ENCODE measurements around the gene LLGL2.

LLGL2 gene

DNA sequence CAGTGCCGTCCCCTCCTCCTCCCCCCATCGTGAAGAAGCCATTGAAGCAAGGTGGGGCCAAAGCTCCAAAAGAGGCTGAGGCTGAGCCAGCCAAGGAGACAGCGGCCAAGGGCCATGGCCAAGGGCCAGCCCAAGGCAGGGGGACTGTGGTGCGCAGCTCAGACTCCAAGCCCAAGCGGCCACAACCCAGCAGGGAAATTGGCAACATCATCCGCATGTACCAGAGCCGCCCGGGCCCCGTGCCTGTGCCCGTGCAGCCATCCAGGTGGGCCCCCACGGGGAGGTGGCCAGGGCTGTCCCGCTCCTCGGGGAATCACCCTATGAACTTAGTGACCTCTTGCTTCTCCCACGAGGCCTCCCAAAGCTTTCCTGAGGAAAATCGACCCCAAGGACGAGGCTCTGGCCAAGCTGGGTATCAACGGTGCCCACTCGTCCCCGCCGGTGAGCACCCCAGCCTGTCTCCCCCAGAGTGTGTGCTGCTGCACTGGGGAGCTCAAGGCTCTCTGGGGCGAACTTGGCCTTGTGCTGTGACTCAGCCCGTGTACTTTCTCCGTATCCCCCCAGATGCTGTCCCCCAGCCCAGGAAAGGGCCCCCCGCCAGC, 91.1 kb downstream of the LLGL2 start:
- no peak for DNase-seq

DNA sequence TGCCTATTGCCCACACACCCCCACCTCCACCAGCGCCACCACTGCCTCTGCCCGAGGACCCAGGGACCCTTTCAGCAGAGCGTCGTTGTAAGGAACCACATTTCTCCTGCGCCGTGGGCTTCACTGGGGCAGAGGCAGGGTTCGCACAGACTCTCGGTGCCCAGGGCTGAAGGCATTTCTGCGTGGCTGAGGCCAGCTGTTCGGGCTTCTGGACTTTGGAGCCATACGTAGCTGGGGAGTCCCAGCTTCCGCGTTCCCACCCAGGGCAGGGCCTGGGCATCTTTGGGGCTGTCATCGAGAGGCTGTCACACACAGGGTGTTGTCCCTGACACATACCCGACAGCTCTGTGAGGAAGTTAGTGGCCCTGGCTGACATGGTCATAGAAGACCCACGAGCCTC, 91.7 kb downstream of the LLGL2 start:
- DNase-seq, result no peak

GRCh38 chr17:75617675-75618074, 92.2 kb downstream of the LLGL2 start:
- DNase-seq, result no peak

DNA sequence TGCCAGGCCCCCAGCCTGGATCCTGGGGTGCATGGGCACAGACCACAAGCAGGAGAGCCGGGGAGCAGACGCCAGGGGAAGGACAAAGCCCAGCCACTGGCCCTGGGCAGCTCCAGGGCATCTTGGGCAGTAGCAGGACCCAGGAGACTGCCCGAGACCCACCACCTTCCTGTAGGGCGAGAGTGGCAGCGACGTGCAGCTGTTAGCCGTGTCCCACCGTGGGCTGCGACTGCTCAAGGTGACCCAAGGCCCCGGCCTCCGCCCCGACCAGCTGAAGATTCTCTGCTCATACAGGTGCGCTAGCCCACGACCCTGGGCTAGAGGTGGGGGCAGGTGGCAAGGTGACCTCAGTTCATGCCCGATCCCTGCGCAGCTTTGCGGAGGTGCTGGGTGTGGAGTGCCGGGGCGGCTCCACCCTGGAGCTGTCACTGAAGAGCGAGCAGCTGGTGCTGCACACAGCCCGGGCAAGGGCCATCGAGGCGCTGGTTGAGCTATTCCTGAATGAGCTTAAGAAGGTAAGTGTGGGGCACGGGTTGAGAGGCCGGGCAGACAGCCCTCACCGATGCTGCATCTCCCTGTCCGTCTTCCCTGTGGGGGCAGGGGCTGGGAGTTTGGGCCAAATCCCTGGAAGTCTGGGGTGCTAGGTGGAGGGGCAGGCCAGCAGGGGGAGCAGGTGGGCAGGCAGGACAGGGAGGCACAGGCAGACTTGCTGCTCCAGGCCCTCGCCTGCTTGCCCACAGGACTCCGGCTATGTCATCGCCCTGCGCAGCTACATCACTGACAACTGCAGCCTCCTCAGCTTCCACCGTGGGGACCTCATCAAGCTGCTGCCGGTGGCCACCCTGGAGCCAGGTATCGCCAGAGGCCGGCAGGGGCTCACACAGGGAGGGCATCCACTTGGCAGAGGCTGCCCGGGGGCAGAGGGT, 94.3 kb downstream of the LLGL2 start:
- no peak for DNase-seq

GRCh38 chr17:75621489-75621888, 96.0 kb downstream of the LLGL2 start:
- DNase-seq, result no peak

GRCh38 chr17:75622076-75622475, 96.6 kb downstream of the LLGL2 start:
- DNase-seq, result no peak

DNA sequence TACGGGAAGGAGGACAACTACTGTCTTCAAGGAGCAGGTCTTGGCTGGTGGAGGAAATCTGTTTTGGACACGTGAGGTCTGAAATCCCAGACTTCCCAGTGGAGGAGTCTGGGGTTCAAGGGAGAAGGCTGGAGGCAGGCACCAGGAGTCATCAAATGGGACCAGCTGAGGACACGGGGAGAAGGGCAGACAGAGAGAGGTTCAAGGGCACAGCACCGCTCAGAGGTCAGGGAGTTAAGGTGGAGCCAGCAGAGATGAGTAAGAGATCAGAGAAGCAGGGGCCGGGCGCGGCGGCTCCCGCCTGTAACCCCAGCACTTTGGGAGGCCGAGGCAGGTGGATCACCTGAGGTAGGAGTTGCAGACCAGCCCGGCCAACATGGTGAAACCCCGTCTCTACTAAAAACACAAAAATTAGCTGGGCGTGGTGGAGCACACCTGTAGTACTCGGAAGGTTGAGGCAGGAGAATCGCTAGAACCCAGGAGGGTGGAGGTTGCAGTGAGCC, 97.3 kb downstream of the LLGL2 start:
- DNase-seq, result no peak

GRCh38 chr17:75623386-75623785, 97.9 kb downstream of the LLGL2 start:
- DNase-seq, result no peak

GRCh38 chr17:75624021-75624420, 98.5 kb downstream of the LLGL2 start:
- no peak for DNase-seq

All from inflammatory macrophage treated with lipopolysaccharide for 4 hours (primary cell).